ENCODE results near the gene CHRNA10.
"Not testable (repeated sequence)": the region's sequence is repeated elsewhere in the genome, so short reads cannot be mapped to it uniquely, and the experiment has no call there.

The CHRNA10 gene

DNA sequence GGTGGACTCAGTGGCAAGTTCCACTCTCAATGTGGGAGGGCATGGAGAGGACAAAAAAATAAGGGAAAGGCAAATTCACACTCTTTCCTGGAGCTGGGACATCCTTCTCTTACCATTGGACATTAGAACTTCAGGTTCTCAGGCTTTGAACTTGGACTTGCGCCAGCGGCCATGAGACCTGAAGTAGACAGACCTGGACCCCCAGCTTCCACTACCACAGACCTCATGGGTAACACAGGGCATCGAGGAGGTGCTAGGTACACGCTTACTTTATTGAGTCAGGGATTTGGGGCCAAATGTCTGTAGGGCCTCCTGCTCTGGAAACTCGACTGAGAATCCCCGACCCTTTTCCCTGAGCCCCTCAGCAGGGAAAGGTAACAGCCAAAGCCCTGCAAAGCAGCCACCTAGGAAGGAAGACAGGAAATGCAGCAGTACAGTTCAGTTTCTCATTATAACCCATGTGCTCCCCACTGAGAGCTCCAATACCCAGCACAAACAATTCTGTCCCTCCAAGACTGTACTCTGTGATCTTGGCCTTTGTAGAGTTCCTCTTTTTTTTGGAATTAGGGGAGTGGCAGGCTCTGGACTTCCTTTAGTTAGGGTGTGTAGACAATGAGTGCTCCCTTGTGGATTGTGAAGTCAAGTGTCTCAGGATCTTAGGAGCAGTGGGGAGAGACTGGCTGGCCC is 5.7 kb downstream of the CHRNA10 start:
- DNase-seq (ENCODE audit: low read depth), result no peak

DNA sequence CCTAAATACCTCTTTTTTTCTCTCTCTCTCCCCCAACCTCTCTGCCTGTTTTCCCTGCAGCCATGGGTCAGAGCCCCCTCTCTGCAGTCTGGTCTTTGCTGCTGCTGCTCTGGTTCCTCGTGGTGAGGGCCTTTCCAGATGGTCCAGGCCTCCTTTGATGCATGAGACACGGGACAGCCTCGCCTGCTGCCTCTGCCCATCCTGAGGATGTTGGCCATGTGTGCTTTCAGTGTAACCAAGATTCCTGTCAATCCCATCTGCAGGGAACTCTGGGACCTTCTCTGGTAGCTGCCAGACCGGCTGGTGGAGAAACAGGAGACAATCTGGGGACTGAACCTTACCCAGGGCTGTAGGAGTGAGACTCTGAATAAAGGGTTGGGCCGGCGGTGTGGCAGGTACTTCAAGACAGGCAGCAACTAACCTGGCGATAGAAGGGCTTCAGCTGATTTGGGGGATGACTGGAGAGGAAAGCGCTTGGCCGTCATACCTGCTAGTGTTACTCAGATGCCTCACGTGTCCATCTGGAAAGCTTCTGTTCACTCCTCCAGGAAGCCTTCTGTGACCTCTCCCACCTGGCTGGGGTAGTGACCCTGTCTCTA is 7.1 kb downstream of the CHRNA10 start:
- DNase-seq (ENCODE audit: low read depth), result no peak

DNA sequence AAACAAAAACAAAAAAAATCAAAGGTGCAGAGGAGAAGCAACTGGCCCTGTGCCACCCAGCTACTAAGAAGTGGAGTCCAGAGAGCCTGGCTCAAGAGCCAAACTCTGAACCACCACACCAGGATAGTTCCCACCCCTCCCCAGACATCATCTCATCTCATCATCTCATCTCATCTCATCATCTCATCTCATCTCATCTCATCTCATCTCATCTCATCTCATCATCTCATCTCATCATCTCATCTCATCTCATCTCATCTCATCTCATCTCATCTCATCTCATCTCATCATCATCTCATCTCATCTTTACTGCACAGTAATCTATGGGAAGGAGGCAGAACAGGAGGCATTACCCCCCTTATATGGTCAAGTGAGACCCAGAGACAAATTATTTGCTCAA is 8.3 kb downstream of the CHRNA10 start:
- no peak for DNase-seq (ENCODE audit: low read depth)

DNA sequence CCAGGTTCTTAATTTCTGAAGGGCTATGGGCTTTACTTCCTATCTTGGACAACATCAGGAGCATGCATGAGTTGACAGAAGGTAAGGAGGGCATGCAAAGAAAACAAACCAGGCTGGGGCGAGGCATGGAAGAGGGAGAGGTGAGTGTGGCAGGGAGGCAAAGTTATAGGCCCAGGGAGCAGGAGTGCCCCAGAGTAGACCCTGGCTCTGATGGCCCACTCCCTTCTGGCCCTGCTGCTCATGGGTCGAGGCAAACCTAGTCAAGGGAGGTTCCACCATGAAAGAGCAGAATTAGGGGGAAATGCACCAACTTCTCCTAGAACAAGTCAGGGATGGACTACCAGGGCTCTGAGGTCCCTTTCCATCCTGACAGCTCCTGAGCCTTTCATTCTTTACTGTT is 10.2 kb downstream of the CHRNA10 start:
- no peak for DNase-seq (ENCODE audit: low read depth)

DNA sequence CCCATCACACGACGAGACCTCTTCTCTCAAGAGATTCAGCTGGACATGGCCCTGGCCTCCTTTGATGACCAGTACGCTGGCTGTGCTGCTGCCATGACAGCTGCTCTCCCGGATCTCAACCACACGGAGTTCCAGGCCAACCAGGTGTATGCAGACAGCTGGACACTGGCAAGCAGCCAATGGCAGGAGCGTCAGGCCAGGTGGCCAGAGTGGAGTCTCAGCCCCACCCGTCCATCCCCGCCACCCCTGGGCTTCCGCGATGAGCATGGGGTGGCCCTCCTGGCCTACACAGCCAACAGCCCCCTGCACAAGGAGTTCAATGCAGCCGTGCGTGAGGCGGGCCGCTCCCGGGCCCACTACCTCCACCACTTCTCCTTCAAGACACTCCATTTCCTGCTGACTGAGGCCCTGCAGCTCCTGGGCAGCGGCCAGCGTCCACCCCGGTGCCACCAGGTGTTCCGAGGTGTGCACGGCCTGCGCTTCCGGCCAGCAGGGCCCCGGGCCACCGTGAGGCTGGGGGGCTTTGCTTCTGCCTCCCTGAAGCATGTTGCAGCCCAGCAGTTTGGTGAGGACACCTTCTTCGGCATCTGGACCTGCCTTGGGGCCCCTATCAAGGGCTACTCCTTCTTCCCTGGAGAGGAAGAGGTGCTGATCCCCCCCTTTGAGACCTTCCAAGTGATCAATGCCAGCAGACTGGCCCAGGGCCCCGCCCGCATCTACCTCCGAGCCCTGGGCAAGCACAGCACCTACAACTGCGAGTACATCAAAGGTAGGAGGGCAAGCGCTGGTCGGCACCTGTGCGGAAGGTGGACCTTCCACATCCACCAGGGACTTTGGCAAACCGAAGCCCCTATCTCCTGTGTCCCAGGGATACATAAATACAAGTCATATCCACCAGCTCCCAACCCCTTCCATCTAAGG is 11.3 kb downstream of the CHRNA10 start:
- DNase-seq (ENCODE audit: low read depth), result no peak

GRCh38 chr11:3658252-3658651 is 12.9 kb downstream of the CHRNA10 start:
- no peak for DNase-seq (ENCODE audit: low read depth)

- not testable (repeated sequence) for DNase-seq (ENCODE audit: low read depth)
Measured at GRCh38 chr11:3657331-3657730, 13.9 kb downstream of the CHRNA10 start.

GRCh38 chr11:3655547-3655946 is 15.6 kb downstream of the CHRNA10 start:
- DNase-seq (ENCODE audit: low read depth), result no peak

- not testable (repeated sequence) for DNase-seq (ENCODE audit: low read depth)
Measured at GRCh38 chr11:3652514-3652913, 18.7 kb downstream of the CHRNA10 start.

GRCh38 chr11:3649374-3649773 is 21.8 kb downstream of the CHRNA10 start:
- not testable (repeated sequence) for DNase-seq (ENCODE audit: low read depth)

DNA sequence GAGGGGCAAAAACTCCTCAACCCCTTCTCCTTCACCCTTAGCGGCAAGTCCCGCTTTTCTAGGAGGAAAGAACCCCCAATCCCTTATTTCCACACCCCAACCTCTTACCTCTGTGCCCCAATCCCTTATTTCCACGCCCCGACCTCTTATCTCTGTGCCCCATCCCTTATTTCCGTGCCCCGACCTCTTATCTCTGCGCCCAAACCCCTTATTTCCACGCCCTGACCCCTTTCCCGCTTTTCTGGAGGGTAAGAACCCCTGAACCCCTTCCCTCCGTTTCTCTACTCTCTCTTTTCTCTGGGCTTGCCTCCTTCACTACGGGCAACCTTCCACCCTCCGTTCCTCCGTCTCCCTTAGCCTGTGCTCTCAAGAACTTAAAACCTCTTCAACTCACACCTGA is 22.3 kb downstream of the CHRNA10 start:
- DNase-seq (ENCODE audit: low read depth), result not testable (repeated sequence)

DNA sequence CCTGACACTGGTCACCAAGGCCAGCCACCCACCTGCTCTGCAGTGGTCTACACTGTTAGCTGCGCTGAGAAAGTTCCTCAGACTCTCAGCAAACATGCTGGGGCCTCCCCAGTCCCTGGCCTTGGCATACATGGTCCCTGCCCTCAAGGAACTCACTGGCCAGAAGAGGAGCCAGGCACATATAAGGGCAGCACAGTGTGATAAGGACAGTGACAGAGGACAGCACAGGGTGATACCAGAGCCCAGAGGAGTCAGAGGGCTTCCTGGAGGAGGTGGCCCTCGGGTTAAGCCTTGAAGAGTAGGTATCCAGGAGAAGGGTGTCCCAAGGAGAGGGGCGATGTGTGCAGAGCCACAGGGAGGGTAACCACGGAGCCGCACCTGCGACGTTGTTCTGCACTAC is 25.6 kb downstream of the CHRNA10 start:
- DNase-seq (ENCODE audit: low read depth), result no peak

GRCh38 chr11:3644817-3645235 is 26.4 kb downstream of the CHRNA10 start, which contains the start of gene ART1:
ART1 (plus strand) TSS chr11:3645128; CDS start chr11:3659214, 14,086 bp downstream.
- no peak for DNase-seq (ENCODE audit: low read depth)

DNA sequence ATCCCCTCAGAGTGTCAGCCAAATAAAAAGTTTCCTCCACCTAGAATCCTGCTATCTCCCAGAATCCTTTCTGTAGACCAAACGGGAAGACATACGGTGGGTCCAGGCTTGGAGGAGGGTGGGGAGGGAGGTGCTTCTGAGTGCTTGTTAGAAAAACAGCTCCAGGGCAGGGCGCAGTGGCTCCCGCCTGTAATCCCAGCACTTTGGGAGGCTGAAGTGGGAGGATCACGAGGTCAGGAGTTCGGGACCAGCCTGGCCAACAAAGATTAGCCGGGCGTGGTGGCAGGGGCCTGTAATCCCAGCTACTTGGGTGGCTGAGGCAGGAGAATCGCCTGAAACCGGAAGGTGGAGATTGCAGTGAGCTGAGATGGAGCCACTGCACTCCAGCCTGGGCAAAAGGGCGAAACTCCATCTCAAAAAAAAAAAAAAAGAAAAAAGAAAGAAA is 28.1 kb downstream of the CHRNA10 start:
- DNase-seq (ENCODE audit: low read depth), result not testable (repeated sequence)

- peak; percentile 55 for DNase-seq (ENCODE audit: low read depth)
Measured at GRCh38 chr11:3642071-3642951, 28.9 kb downstream of the CHRNA10 start.

GRCh38 chr11:3641701-3642070 is 29.5 kb downstream of the CHRNA10 start, which contains the start of gene ART5:
ART5 (minus strand) TSS chr11:3641992; CDS start chr11:3641862, 130 bp downstream.
- DNase-seq (ENCODE audit: low read depth), result no peak

GRCh38 chr11:3641191-3641590 is 30.0 kb downstream of the CHRNA10 start:
- DNase-seq (ENCODE audit: low read depth), result no peak

DNA sequence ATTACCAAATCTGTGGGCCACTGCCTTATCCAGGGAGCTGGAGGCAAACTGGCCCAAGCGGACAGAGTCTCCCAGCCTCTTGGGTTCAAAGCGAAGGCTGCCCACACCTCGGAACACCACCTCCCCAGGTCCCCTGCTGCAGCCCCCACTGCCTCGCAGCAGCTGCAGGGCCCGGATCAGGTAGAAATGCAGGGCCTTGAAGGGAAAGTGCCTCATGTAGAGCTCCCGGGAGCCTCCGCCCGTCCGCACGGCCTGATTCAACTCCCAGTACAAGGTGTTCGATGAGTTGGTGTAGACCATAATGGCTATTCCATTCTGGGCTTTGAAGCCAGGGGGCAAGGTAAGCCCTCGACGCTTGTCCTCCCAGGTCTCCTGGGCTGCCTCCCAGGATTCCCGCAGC is 31.3 kb downstream of the CHRNA10 start:
- no peak for DNase-seq (ENCODE audit: low read depth)

GRCh38 chr11:3638513-3638912 is 32.7 kb downstream of the CHRNA10 start:
- DNase-seq (ENCODE audit: low read depth), result no peak

- DNase-seq (ENCODE audit: low read depth), result no peak
Measured at GRCh38 chr11:3637201-3637600, 34.0 kb downstream of the CHRNA10 start.

GRCh38 chr11:3635641-3636375 is 35.4 kb downstream of the CHRNA10 start:
- no peak for DNase-seq (ENCODE audit: low read depth)

All from activated gamma-delta T cell treated with anti-CD3 and anti-CD28 coated beads, Interleukin-2, amount 50 U/mL, for 16 hours (primary cell).